Adrenal gland (tissue), 12 donors: ENCODE results near the gene CASS4. TPM values are rescaled to one million over a fixed set of nuclear protein-coding genes. Genes with fewer than 3 reads are reported as not detected.

Experiments
- DNase-seq, 7 donors: peaks; one replicate each; pipeline ENCODE4 v3.0.0-alpha.2; 2019 to 2020
- H3K27ac ChIP-seq, 5 donors: fragments of 200-600 bp; sonication (generic) in 4 of 5; 1 replicate in 3 of 5; 2 replicates in 2 of 5; pipeline versions ENCODE4 v1.5.1 to v1.8.0; 2016 to 2020; ENCODE audit warnings: mild to moderate bottlenecking in 1 of 5
- H3K27me3 ChIP-seq: fragments of 200-600 bp; 2 replicates; pipeline ENCODE4 v1.8.0; 2021
- H3K36me3 ChIP-seq, 2 donors: fragments of 200-600 bp; replicated peaks in 1 of 2; 1 replicate in 1 of 2; 2 replicates in 1 of 2; pipeline versions ENCODE4 v1.5.1 to v1.8.0; 2018 to 2022
- H3K4me1 ChIP-seq, 2 donors: fragments of 200-600 bp; replicated peaks in 1 of 2; 1 replicate in 1 of 2; 2 replicates in 1 of 2; pipeline versions ENCODE4 v1.5.1 to v1.8.0; 2018 to 2021
- H3K4me3 ChIP-seq, 4 donors: fragments of 200-600 bp; sonication (generic) in 3 of 4; one replicate each; pipeline ENCODE4 v1.5.1; 2016 to 2018
- H3K9me3 ChIP-seq, 3 donors: fragments of 200-600 bp; sonication (generic) in 1 of 3; replicated peaks in 1 of 3; 1 replicate in 2 of 3; 2 replicates in 1 of 3; pipeline versions ENCODE4 v1.5.1 to v1.8.0; 2016 to 2021
- CTCF ChIP-seq, 6 experiments: fragments of 450-650 bp in 4 of 6; fragments of 200-600 bp in 2 of 6; sonication (generic) in 1 of 6; IDR thresholded peaks; 1 replicate in 5 of 6; 2 replicates in 1 of 6; pipeline versions ENCODE4 v1.5.1 to v1.8.0; 2016 to 2021; ENCODE audit warnings: antibody characterized with exemption in 6 of 6, mild to moderate bottlenecking in 2 of 6, moderate library complexity in 1 of 6
- POLR2A ChIP-seq, 2 donors: fragments of 450-650 bp; IDR thresholded peaks; one replicate each; pipeline ENCODE4 v1.6.1; 2017; ENCODE audit warnings: antibody characterized with exemption in 2 of 2, mild to moderate bottlenecking in 2 of 2, moderate library complexity in 1 of 2
- WGBS, 4 donors: extraction: QIAGEN DNeasy Blood & Tissue Kit in 2 of 4; methylation state at CpG; one replicate each; pipeline versions ENCODE4 v1.1.5 to v1.1.7; 2013 to 2017; 5-methylcytosine and 5-hydroxymethylcytosine counted together
- intact Hi-C, 2 donors: fragments of 100-400 bp; cut with DNase I; formaldehyde crosslinking; loops; one replicate each; pipeline versions ENCODE4 v1.14.1 to v1.15.0; 2022 to 2023
- polyA plus RNA-seq, 3 donors: library from polyadenylated mRNA; stranded (reverse); fragments of 200-250 nt in 2 of 3; fragments of 350-450 nt in 1 of 3; fragmentation: Illumina TruSeq in 1 of 3; extraction: RNeasy Lipid Tissue Mini Kit (QIAGEN cat#74804) in 1 of 3; gene quantifications; one replicate each; pipeline ENCODE4 v1.2.3, GENCODE V29; 2013 to 2014
- total RNA-seq, 9 donors: library from RNA; depleted of rRNA in 4 of 9; stranded (reverse); fragments of >200 nt in 4 of 9; fragments of 120-200 nt in 1 of 9; fragmentation: NEBNext Ultra II Directional in 1 of 9; extraction: Animal tissue kit (Norgen Biotek cat#: 25700) in 1 of 9; gene quantifications; one replicate each; pipeline versions ENCODE4 v1.1.0 to v1.2.4, GENCODE V29; 2013 to 2023
- donor health status: healthy with polysubstance abuse.
- donor health status: Bipolar disorder and iron deficiency.
- donor health status: DM: yes; HTN: yes; CAD: no.
- donor health status: DM: no; HTN: no; CAD: no.
- donor health status: DM: no; HTN: no; CAD: no.
- donor health status: DM: yes; HTN: yes; CAD: no.

CASS4 gene
- total and polyA plus RNA-seq, 12 donors: 0.37 to 4.7 (median 1.4) TPM

- no peak for TF ChIP-seq CTCF (IDR thresholded peaks at IDR 0.05)
- no peak for TF ChIP-seq POLR2A (IDR thresholded peaks at IDR 0.05)
- Histone ChIP-seq H3K27me3 (no peaks in the 10 kb centered on the region), H3K9me3 (no peaks in the 10 kb centered on the region), H3K27ac (no peak overlapping the region), H3K36me3 (no peaks in the 10 kb centered on the region), H3K4me3 (no peak overlapping the region), H3K4me1 (peaks cover 0 to 7% of the 10 kb centered on the region in 2 donors)
- intact Hi-C loops: no loop called here
- 89 to 94% (median 93%) methylated on average over 1 of the region's 1 CpG for WGBS, 4 donors
- DNase-seq: no peak
Observed at GRCh38 chr20:56381501-56381900, 30.6 kb upstream of the CASS4 start.

- Histone ChIP-seq H3K27me3 (no peaks in the 10 kb centered on the region), H3K27ac (no peak overlapping the region), H3K4me3 (no peak overlapping the region), H3K9me3 (no peaks in the 10 kb centered on the region), H3K36me3 (no peaks in the 10 kb centered on the region), H3K4me1 (peaks cover 0 to 7% of the 10 kb centered on the region in 2 donors)
- 66 to 79% (median 75%) methylated on average over 4 of the region's 4 CpGs for WGBS, 4 donors
- TF ChIP-seq POLR2A (IDR thresholded peaks at IDR 0.05) (no peak), CTCF (IDR thresholded peaks at IDR 0.05) (no peak)
- no peak for DNase-seq
- intact Hi-C loops: no loop called here
Observed at GRCh38 chr20:56382696-56383095, 29.4 kb upstream of the CASS4 start.

- DNase-seq: no peak
- WGBS, 4 donors: 91 to 96% (median 94%) methylated on average over 6 to 8 of the region's 8 CpGs
- Histone ChIP-seq H3K27ac (no peak overlapping the region), H3K9me3 (no peaks in the 10 kb centered on the region), H3K4me1 (peaks cover 0 to 7% of the 10 kb centered on the region in 2 donors), H3K4me3 (no peak overlapping the region), H3K36me3 (no peaks in the 10 kb centered on the region), H3K27me3 (no peaks in the 10 kb centered on the region)
- no peak for TF ChIP-seq CTCF (IDR thresholded peaks at IDR 0.05)
- TF ChIP-seq POLR2A (IDR thresholded peaks at IDR 0.05): no peak
- intact Hi-C loops: no loop called here
Observed at GRCh38 chr20:56383334-56383733, 28.7 kb upstream of the CASS4 start.

GRCh38 chr20:56385130-56385529 is 26.9 kb upstream of the CASS4 start:
- no peak overlapping the region for H3K4me3 ChIP-seq
- no peak for TF ChIP-seq CTCF (IDR thresholded peaks at IDR 0.05)
- TF ChIP-seq POLR2A (IDR thresholded peaks at IDR 0.05): no peak
- DNase-seq: no peak
- intact Hi-C loops: no loop called here
- no peaks in the 10 kb centered on the region for H3K9me3 ChIP-seq
- 88 to 96% (median 93%) methylated on average over 4 of the region's 4 CpGs for WGBS, 4 donors
- no peaks in the 10 kb centered on the region for H3K27me3 ChIP-seq
- H3K27ac ChIP-seq: no peak overlapping the region
- H3K4me1 ChIP-seq: peaks cover 0 to 7% of the 10 kb centered on the region in 2 donors
- no peaks in the 10 kb centered on the region for H3K36me3 ChIP-seq
